ENCODE data around the gene FRMPD4.

FRMPD4 gene

GRCh38 chrX:12237771-12238170 lies 99.5 kb downstream of the FRMPD4 start:
- Mint-ChIP-seq H3K27ac (no peak overlapping the region), H3K27me3 (no peaks in the 10 kb centered on the region), H3K4me3 (no peak overlapping the region), H3K36me3 (no peaks in the 10 kb centered on the region), H3K4me1 (no peaks in the 10 kb centered on the region), H3K9me3 (no peaks in the 10 kb centered on the region)
- ATAC-seq: no peak

- Mint-ChIP-seq H3K9me3 (no peaks in the 10 kb centered on the region), H3K4me3 (no peak overlapping the region), H3K4me1 (no peaks in the 10 kb centered on the region), H3K36me3 (no peaks in the 10 kb centered on the region), H3K27me3 (no peaks in the 10 kb centered on the region), H3K27ac (no peak overlapping the region)
- no peak for ATAC-seq
Measured at GRCh38 chrX:12239356-12240082, 101.2 kb downstream of the FRMPD4 start.

- no peaks in the 10 kb centered on the region for H3K4me1 Mint-ChIP-seq
- H3K27ac Mint-ChIP-seq: no peak overlapping the region
- no peak overlapping the region for H3K4me3 Mint-ChIP-seq
Measured at GRCh38 chrX:12240491-12240890, 102.2 kb downstream of the FRMPD4 start.

GRCh38 chrX:12241026-12241425 lies 102.8 kb downstream of the FRMPD4 start:
- Mint-ChIP-seq H3K9me3 (no peaks in the 10 kb centered on the region), H3K4me1 (no peaks in the 10 kb centered on the region), H3K27ac (no peak overlapping the region), H3K27me3 (no peaks in the 10 kb centered on the region), H3K36me3 (no peaks in the 10 kb centered on the region), H3K4me3 (no peak overlapping the region)
- ATAC-seq: no peak

More at GRCh38 chrX:12240491-12240890, 102.2 kb downstream of the FRMPD4 start:
- H3K9me3 Mint-ChIP-seq: no peaks in the 10 kb centered on the region
- H3K36me3 Mint-ChIP-seq: no peaks in the 10 kb centered on the region
- no peaks in the 10 kb centered on the region for H3K27me3 Mint-ChIP-seq
- no peak for ATAC-seq

- H3K9me3 Mint-ChIP-seq: no peaks in the 10 kb centered on the region
- no peak overlapping the region for H3K27ac Mint-ChIP-seq
- H3K27me3 Mint-ChIP-seq: no peaks in the 10 kb centered on the region
- no peak for ATAC-seq
- H3K4me3 Mint-ChIP-seq: no peak overlapping the region
- H3K4me1 Mint-ChIP-seq: no peaks in the 10 kb centered on the region
- H3K36me3 Mint-ChIP-seq: no peaks in the 10 kb centered on the region
Measured at GRCh38 chrX:12245650-12246645, 107.7 kb downstream of the FRMPD4 start.

GRCh38 chrX:12249997-12250396 lies 111.7 kb downstream of the FRMPD4 start:
- Mint-ChIP-seq H3K36me3 (no peaks in the 10 kb centered on the region), H3K27me3 (no peaks in the 10 kb centered on the region), H3K4me1 (no peaks in the 10 kb centered on the region), H3K4me3 (no peak overlapping the region), H3K27ac (no peak overlapping the region), H3K9me3 (no peaks in the 10 kb centered on the region)
- ATAC-seq: no peak

- ATAC-seq: no peak
- no peaks in the 10 kb centered on the region for H3K4me1 Mint-ChIP-seq
- H3K27me3 Mint-ChIP-seq: peaks cover 11% of the 10 kb centered on the region
- H3K4me3 Mint-ChIP-seq: no peak overlapping the region
- no peak overlapping the region for H3K27ac Mint-ChIP-seq
- H3K9me3 Mint-ChIP-seq: peaks cover 3% of the 10 kb centered on the region
- no peaks in the 10 kb centered on the region for H3K36me3 Mint-ChIP-seq
Measured at GRCh38 chrX:12263211-12263610, 124.9 kb downstream of the FRMPD4 start.

- H3K27me3 Mint-ChIP-seq: no peaks in the 10 kb centered on the region
- no peaks in the 10 kb centered on the region for H3K9me3 Mint-ChIP-seq
- H3K4me3 Mint-ChIP-seq: no peak overlapping the region
- ATAC-seq: no peak
- no peak overlapping the region for H3K27ac Mint-ChIP-seq
- no peaks in the 10 kb centered on the region for H3K4me1 Mint-ChIP-seq
- H3K36me3 Mint-ChIP-seq: no peaks in the 10 kb centered on the region
Measured at GRCh38 chrX:12269484-12269883, 131.2 kb downstream of the FRMPD4 start.

GRCh38 chrX:12278151-12278550 lies 139.9 kb downstream of the FRMPD4 start:
- Mint-ChIP-seq H3K27me3 (no peaks in the 10 kb centered on the region), H3K4me1 (no peaks in the 10 kb centered on the region), H3K27ac (no peak overlapping the region), H3K36me3 (no peaks in the 10 kb centered on the region), H3K4me3 (no peak overlapping the region), H3K9me3 (no peaks in the 10 kb centered on the region)
- no peak for ATAC-seq

GRCh38 chrX:12282991-12283390 lies 144.7 kb downstream of the FRMPD4 start:
- Mint-ChIP-seq H3K36me3 (no peaks in the 10 kb centered on the region), H3K27me3 (no peaks in the 10 kb centered on the region), H3K4me1 (no peaks in the 10 kb centered on the region), H3K4me3 (no peak overlapping the region), H3K9me3 (no peaks in the 10 kb centered on the region), H3K27ac (no peak overlapping the region)
- no peak for ATAC-seq

- H3K9me3 Mint-ChIP-seq: no peaks in the 10 kb centered on the region
Measured at GRCh38 chrX:12292996-12293765, 154.9 kb downstream of the FRMPD4 start.

GRCh38 chrX:12297353-12297752 lies 159.1 kb downstream of the FRMPD4 start:
- no peaks in the 10 kb centered on the region for H3K36me3 Mint-ChIP-seq
- no peaks in the 10 kb centered on the region for H3K27me3 Mint-ChIP-seq
- no peak overlapping the region for H3K27ac Mint-ChIP-seq
- no peaks in the 10 kb centered on the region for H3K9me3 Mint-ChIP-seq
- peaks cover 9% of the 10 kb centered on the region for H3K4me1 Mint-ChIP-seq
- ATAC-seq: no peak
- no peak overlapping the region for H3K4me3 Mint-ChIP-seq

More at GRCh38 chrX:12292996-12293765, 154.9 kb downstream of the FRMPD4 start:
- Mint-ChIP-seq H3K4me1 (no peaks in the 10 kb centered on the region), H3K36me3 (no peaks in the 10 kb centered on the region), H3K27me3 (no peaks in the 10 kb centered on the region), H3K4me3 (no peak overlapping the region), H3K27ac (no peak overlapping the region)
- ATAC-seq: no peak

- Mint-ChIP-seq H3K9me3 (no peaks in the 10 kb centered on the region), H3K27me3 (no peaks in the 10 kb centered on the region), H3K36me3 (no peaks in the 10 kb centered on the region), H3K4me3 (no peak overlapping the region), H3K4me1 (peaks cover 9% of the 10 kb centered on the region), H3K27ac (no peak overlapping the region)
- no peak for ATAC-seq
Measured at GRCh38 chrX:12301288-12301687, 163.0 kb downstream of the FRMPD4 start.

GRCh38 chrX:12304261-12304660 lies 166.0 kb downstream of the FRMPD4 start:
- Mint-ChIP-seq H3K4me3 (no peak overlapping the region), H3K36me3 (no peaks in the 10 kb centered on the region), H3K9me3 (no peaks in the 10 kb centered on the region), H3K27ac (no peak overlapping the region), H3K27me3 (no peaks in the 10 kb centered on the region), H3K4me1 (peaks cover 9% of the 10 kb centered on the region)
- no peak for ATAC-seq

- Mint-ChIP-seq H3K4me3 (no peak overlapping the region), H3K27me3 (peaks cover 6% of the 10 kb centered on the region), H3K4me1 (no peaks in the 10 kb centered on the region), H3K9me3 (peaks cover 4% of the 10 kb centered on the region), H3K27ac (no peak overlapping the region), H3K36me3 (no peaks in the 10 kb centered on the region)
- ATAC-seq: no peak
Measured at GRCh38 chrX:12307961-12308360, 169.7 kb downstream of the FRMPD4 start.
